ENCODE data around the gene LARP6. TPM values are rescaled to one million over a fixed set of nuclear protein-coding genes. Genes with fewer than 3 reads are reported as not detected.

The LARP6 gene
- total RNA-seq, 1 experiment from 2014 or later: 31.2 TPM

DNA sequence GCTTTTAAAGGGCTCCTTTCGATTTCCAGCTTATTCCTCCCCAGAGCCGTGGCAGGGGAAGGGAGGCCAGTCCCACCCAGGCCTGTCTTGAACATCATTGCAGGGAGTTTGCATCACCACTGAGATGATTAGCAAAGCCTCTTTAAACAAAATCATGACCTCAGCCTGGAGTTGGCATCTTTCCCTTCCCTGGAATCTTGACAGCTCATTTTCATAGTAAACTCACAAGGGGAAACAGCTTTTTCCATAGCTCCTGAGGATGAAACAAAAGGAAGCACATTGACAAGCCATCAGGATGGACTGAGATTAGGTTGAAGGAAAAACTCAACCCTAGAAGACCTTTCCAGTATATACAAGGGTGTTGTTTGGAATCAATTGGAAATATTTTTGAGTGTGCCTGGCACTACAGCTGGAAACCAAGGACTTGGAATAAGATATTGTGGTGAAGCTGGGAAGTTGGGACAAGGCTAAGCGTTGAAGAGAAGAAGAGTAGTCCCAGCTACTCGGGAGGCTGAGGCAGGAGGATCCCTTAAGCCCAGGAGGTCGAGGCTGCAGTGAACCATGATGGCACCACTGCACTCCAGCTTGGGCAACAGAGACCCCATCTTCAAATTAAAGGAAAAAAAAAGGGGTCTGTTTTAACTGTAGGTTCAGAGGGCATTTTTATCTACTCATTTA, 3.1 kb upstream of the LARP6 start:
- ChIA-PET CTCF (interaction anchor here (0.7 kb wide), 1 partner anchor 190 kb away, joined by 4 read pairs; no protein-coding TSS in a partner anchor), POLR2A (ENCODE audit: unreplicated experiment) (interaction anchor here (0.6 to 0.7 kb wide), 2 partner anchors 29 to 931 kb away, joined by 3 read pairs; no protein-coding TSS in a partner anchor)
- peaks cover 36% of the 10 kb centered on the region for H3K4me1 ChIP-seq (replicated peaks; ENCODE audit: insufficient read depth)
- H4K20me1 ChIP-seq (ENCODE audit: insufficient read depth): no peaks in the 10 kb centered on the region
- no peak overlapping the region for H2AFZ ChIP-seq
- H3K9me2 ChIP-seq (ENCODE audit: insufficient read depth): no peaks in the 10 kb centered on the region
- H3K9me3 ChIP-seq (ENCODE audit: insufficient read depth, low read depth): no peaks in the 10 kb centered on the region
- peak overlapping the region; percentile 87 for H3K27ac ChIP-seq
- DNase-seq: peak; percentile 59 to 71
- H3K27me3 ChIP-seq (ENCODE audit: insufficient read depth, low read depth): no peaks in the 10 kb centered on the region
- H3F3A ChIP-seq (ENCODE audit: insufficient read depth, low read depth): peaks cover 36% of the 10 kb centered on the region
- TF ChIP-seq EZH2 (IDR thresholded peaks at IDR 0.05; ENCODE audit: low read depth) (no peak), CTCF (conservative IDR thresholded peaks at IDR 0.05) (no peak)
- H3K79me2 ChIP-seq (ENCODE audit: low read depth): peaks cover 7% of the 10 kb centered on the region
- no peaks in the 10 kb centered on the region for H3K36me3 ChIP-seq (ENCODE audit: low read depth)
- BruUV-seq (replicated peaks): TSS peak; percentile 72
- peak overlapping the region; percentile 65 for H3K4me2 ChIP-seq
- intact Hi-C loops (cut with micrococcal nuclease; ENCODE audit: unreplicated experiment): no loop called here
- H3K4me3 ChIP-seq: no peak overlapping the region; the same call in 1 of the 2 replicates

DNA sequence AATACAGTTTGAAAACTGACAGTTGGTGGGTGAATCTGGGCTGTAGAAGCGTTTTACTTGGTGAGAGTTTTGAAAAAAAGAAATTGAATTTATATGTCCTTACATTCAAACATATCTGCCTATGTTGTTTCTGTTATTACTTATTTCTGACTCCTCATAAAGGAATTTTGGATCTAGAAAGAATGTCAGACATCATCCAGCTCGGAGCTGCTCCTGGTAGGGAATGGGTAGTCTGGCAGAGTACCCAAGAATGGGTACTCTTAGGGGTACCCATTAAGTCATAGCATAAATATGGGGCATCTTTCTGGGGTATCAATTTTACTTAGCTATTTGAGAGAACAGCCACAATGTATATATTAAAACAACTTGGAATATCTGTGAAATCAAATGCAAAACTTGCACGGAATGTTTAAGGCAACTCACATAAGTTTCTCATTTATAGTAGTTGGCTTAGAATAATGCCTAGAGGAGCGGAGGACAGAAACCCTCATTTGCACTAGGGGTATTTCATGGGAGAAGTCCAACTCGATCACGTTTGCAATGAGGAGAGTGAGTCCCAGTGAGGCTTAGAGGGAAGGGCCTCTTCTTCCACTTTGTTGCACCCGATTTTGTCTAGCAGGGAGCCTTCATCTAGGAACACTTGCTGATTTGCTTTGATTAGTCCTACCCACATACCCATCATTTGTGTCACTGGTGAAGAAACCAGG, 2.4 kb upstream of the LARP6 start:
- Histone ChIP-seq H4K20me1 (ENCODE audit: insufficient read depth) (no peaks in the 10 kb centered on the region), H3K27me3 (ENCODE audit: insufficient read depth, low read depth) (no peaks in the 10 kb centered on the region), H3K79me2 (ENCODE audit: low read depth) (peaks cover 7% of the 10 kb centered on the region), H3K4me1 (replicated peaks; ENCODE audit: insufficient read depth) (peaks cover 36% of the 10 kb centered on the region), H3F3A (ENCODE audit: insufficient read depth, low read depth) (peaks cover 36% of the 10 kb centered on the region), H3K36me3 (ENCODE audit: low read depth) (no peaks in the 10 kb centered on the region), H3K27ac (peak overlapping the region; percentile 87), H3K9me2 (ENCODE audit: insufficient read depth) (no peaks in the 10 kb centered on the region), H3K4me3 (peak overlapping the region; percentile 15; the same call in 1 of the 2 replicates), H3K4me2 (peak overlapping the region; percentile 65), H2AFZ (no peak overlapping the region), H3K9me3 (ENCODE audit: insufficient read depth, low read depth) (no peaks in the 10 kb centered on the region)
- no peak for DNase-seq
- ChIA-PET POLR2A (ENCODE audit: unreplicated experiment) (interaction anchor here (0.6 to 0.7 kb wide), 2 partner anchors 29 to 930 kb away, joined by 3 read pairs; no protein-coding TSS in a partner anchor), CTCF (interaction anchor here (0.7 kb wide), 1 partner anchor 189 kb away, joined by 4 read pairs; no protein-coding TSS in a partner anchor)
- TF ChIP-seq CTCF (conservative IDR thresholded peaks at IDR 0.05): no peak
- TF ChIP-seq EZH2 (IDR thresholded peaks at IDR 0.05; ENCODE audit: low read depth): no peak
- intact Hi-C loops (cut with micrococcal nuclease; ENCODE audit: unreplicated experiment): no loop called here
- no TSS peak for BruUV-seq (replicated peaks)

- no peak for DNase-seq
- Histone ChIP-seq H3K9me3 (ENCODE audit: insufficient read depth, low read depth) (no peaks in the 10 kb centered on the region), H2AFZ (no peak overlapping the region), H4K20me1 (ENCODE audit: insufficient read depth) (no peaks in the 10 kb centered on the region), H3K4me2 (0 out of 2 replicates have a peak overlapping the region, but pooled peaks have one; percentile 65), H3K79me2 (ENCODE audit: low read depth) (peaks cover 7% of the 10 kb centered on the region), H3F3A (ENCODE audit: insufficient read depth, low read depth) (peaks cover 36% of the 10 kb centered on the region), H3K9me2 (ENCODE audit: insufficient read depth) (no peaks in the 10 kb centered on the region), H3K4me1 (replicated peaks; ENCODE audit: insufficient read depth) (peaks cover 36% of the 10 kb centered on the region), H3K27ac (peak overlapping the region; percentile 87), H3K27me3 (ENCODE audit: insufficient read depth, low read depth) (no peaks in the 10 kb centered on the region), H3K4me3 (no peak overlapping the region), H3K36me3 (ENCODE audit: low read depth) (no peaks in the 10 kb centered on the region)
- intact Hi-C loops (cut with micrococcal nuclease; ENCODE audit: unreplicated experiment): no loop called here
- CTCF ChIA-PET: no interaction called here
- no TSS peak for BruUV-seq (replicated peaks)
- TF ChIP-seq EZH2 (IDR thresholded peaks at IDR 0.05; ENCODE audit: low read depth) (no peak), CTCF (conservative IDR thresholded peaks at IDR 0.05) (no peak)
- POLR2A ChIA-PET (ENCODE audit: unreplicated experiment): no interaction called here
Observed at GRCh38 chr15:70855764-70856163, 1.8 kb upstream of the LARP6 start.

All from PC-9 (cell line).